ENCODE results near the gene AK8.
A peak's percentile ranks its signal among the peaks of the same experiment; 100 is the strongest.

AK8 gene

DNA sequence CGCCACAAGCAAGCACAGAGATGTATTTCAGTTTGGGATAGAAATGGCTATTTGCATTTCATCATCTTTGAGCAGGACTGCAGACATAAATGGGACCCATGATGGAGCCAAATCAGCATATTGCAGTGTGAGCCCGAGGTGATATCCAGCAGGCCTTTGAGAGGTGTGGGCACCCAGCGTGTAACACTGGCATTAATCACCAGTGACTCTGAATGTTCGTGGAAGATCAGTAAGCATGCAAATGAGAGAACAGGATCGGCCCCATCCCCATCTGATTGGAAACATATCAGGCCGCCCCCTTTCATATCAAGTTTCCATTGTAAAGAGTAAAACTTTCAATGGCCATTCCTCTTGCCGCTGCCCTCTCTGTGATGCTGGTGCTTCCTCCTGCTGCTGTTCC is 123.8 kb downstream of the AK8 start:
- TF ChIP-seq, protein P1, sequence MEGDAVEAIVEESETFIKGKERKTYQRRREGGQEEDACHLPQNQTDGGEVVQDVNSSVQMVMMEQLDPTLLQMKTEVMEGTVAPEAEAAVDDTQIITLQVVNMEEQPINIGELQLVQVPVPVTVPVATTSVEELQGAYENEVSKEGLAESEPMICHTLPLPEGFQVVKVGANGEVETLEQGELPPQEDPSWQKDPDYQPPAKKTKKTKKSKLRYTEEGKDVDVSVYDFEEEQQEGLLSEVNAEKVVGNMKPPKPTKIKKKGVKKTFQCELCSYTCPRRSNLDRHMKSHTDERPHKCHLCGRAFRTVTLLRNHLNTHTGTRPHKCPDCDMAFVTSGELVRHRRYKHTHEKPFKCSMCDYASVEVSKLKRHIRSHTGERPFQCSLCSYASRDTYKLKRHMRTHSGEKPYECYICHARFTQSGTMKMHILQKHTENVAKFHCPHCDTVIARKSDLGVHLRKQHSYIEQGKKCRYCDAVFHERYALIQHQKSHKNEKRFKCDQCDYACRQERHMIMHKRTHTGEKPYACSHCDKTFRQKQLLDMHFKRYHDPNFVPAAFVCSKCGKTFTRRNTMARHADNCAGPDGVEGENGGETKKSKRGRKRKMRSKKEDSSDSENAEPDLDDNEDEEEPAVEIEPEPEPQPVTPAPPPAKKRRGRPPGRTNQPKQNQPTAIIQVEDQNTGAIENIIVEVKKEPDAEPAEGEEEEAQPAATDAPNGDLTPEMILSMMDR (IDR thresholded peaks at IDR 0.05) = no peak
- H3K36me3 ChIP-seq (ENCODE audit: control insufficient read depth, insufficient read depth, low read length) = no peaks in the 10 kb centered on the region
- H3K27me3 ChIP-seq (ENCODE audit: control insufficient read depth, insufficient read depth, low read length) = no peaks in the 10 kb centered on the region

DNA sequence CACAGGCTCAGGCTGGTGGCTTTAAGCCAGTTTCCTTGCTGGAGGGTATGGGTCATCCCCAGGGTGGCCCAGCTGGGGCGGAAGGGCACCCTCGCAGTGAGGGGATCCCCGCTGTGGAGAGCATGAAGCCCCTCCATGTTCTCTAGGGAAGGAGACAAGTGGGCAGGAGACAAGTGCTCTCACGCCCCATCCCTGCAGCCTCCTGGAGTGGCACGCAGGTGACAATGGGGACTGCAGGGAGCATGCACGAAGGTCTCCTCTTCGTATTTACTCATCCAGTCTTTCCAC is 124.5 kb downstream of the AK8 start:
- peak overlapping the region; percentile 47 for H3K27ac ChIP-seq
- TF ChIP-seq, protein P1 (IDR thresholded peaks at IDR 0.05) = no peak

More for the DNA sequence above, 123.8 kb downstream of the AK8 start:
- Histone ChIP-seq H3K27ac (no peak overlapping the region), H3K9me3 (ENCODE audit: control insufficient read depth, low read length) (no peaks in the 10 kb centered on the region), H3K4me2 (ENCODE audit: low read length) (no peak overlapping the region), H2AFZ (no peak overlapping the region), H3K79me2 (no peaks in the 10 kb centered on the region), H3K9ac (no peak overlapping the region), H3K4me3 (ENCODE audit: low read depth, low read length) (no peak overlapping the region), H3K4me1 (peaks cover 16% of the 10 kb centered on the region)

DNA sequence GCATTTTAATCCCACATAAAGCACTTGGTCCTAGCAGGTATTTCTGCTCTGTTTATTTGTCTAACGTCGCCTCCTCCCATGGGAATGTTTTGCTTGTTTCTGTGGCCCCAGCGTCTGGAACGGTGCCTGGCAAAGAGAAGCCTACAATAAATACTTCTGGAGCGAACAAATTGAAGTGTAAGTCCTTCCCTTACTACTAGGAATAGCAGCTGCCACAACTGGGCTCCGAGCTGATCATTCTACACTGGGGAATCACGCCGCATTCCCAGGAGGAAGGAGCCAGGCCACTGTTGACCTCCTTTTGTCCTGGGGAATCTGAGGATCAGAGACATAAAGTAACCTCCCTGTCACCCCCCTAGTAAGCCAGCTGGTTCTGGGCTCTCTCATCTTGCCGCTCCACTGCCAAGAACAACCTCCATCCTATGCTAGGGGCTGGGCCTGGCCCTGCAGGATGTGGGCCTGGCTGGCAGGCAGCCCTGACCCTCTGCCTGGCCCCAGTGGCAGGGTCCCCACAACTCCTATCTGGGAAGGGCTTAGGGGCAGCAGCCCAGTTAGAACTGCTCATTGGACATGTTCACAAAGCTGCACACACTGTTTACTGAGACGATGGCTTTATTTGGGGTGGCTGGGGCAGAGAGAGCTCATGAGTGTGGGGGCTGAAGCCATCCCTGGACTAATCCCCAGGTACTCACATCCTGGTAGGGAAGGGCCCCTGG is 125.0 kb downstream of the AK8 start:
- Histone ChIP-seq H3K9ac (no peak overlapping the region), H3K9me3 (ENCODE audit: control insufficient read depth, low read length) (no peaks in the 10 kb centered on the region), H3K36me3 (ENCODE audit: control insufficient read depth, insufficient read depth, low read length) (no peaks in the 10 kb centered on the region), H3K4me1 (peaks cover 16% of the 10 kb centered on the region), H3K4me3 (ENCODE audit: low read depth, low read length) (no peak overlapping the region), H3K27me3 (ENCODE audit: control insufficient read depth, insufficient read depth, low read length) (no peaks in the 10 kb centered on the region), H3K27ac (peak overlapping the region; percentile 47), H3K4me2 (ENCODE audit: low read length) (peak overlapping the region; percentile 26), H3K79me2 (no peaks in the 10 kb centered on the region), H2AFZ (peak overlapping the region; percentile 62)
- TF ChIP-seq, protein P1 (IDR thresholded peaks at IDR 0.05) = no peak

More for the DNA sequence above, 124.5 kb downstream of the AK8 start:
- H3K79me2 ChIP-seq = no peaks in the 10 kb centered on the region
- no peak overlapping the region for H3K4me2 ChIP-seq (ENCODE audit: low read length)
- no peaks in the 10 kb centered on the region for H3K9me3 ChIP-seq (ENCODE audit: control insufficient read depth, low read length)
- H3K36me3 ChIP-seq (ENCODE audit: control insufficient read depth, insufficient read depth, low read length) = no peaks in the 10 kb centered on the region
- H3K27me3 ChIP-seq (ENCODE audit: control insufficient read depth, insufficient read depth, low read length) = no peaks in the 10 kb centered on the region
- no peak overlapping the region for H3K9ac ChIP-seq
- H3K4me1 ChIP-seq = peaks cover 16% of the 10 kb centered on the region
- H2AFZ ChIP-seq = no peak overlapping the region
- H3K4me3 ChIP-seq (ENCODE audit: low read depth, low read length) = no peak overlapping the region

DNA sequence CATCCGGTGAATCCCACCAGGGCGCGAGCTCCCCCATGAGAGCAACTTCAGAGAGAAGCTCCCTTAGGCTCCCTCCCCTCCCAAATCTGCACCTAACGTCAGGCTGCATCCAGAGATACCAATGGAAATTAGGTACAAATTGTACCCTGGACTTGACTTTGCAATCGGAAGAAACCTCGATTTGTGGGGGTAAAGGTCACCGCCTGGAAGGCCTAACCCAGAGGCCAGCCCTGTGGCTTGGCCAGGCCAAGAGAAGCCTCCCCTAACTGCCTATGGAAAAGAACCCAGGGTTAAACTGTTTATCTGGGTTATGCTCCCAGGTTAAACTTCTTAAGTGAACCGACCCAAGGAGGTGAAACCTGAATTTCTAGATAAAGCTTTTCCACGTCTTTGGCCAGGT is 127.4 kb downstream of the AK8 start:
- Histone ChIP-seq H3K9ac (no peak overlapping the region), H2AFZ (no peak overlapping the region), H3K4me3 (ENCODE audit: low read depth, low read length) (no peak overlapping the region), H3K27me3 (ENCODE audit: control insufficient read depth, insufficient read depth, low read length) (no peaks in the 10 kb centered on the region), H3K9me3 (ENCODE audit: control insufficient read depth, low read length) (no peaks in the 10 kb centered on the region), H3K27ac (no peak overlapping the region), H3K79me2 (no peaks in the 10 kb centered on the region), H3K4me1 (peaks cover 12% of the 10 kb centered on the region), H3K36me3 (ENCODE audit: control insufficient read depth, insufficient read depth, low read length) (no peaks in the 10 kb centered on the region), H3K4me2 (ENCODE audit: low read length) (no peak overlapping the region)
- TF ChIP-seq, protein P1 (IDR thresholded peaks at IDR 0.05) = no peak

DNA sequence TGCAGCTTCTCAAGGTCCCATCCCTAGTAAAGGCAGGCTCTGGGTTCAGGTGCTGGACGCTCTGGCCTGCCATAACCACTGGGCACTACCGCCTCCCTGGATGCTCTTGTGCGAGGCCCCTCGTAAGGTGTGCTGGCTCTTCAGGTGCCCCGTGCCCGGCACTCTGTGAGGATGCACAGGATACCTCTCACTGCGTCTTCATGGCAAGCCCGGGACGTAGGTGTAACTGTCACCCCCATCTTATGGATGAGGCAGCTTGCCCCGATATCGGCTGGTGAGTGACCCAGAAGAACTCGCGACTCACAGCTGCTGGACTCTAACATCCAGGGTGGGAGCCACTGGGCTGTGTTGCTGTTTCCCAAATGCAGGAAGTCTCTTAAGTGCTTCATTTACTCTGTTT is 128.8 kb downstream of the AK8 start:
- no peaks in the 10 kb centered on the region for H3K79me2 ChIP-seq
- no peak overlapping the region for H2AFZ ChIP-seq
- no peaks in the 10 kb centered on the region for H3K9me3 ChIP-seq (ENCODE audit: control insufficient read depth, low read length)
- no peaks in the 10 kb centered on the region for H3K36me3 ChIP-seq (ENCODE audit: control insufficient read depth, insufficient read depth, low read length)
- H3K27me3 ChIP-seq (ENCODE audit: control insufficient read depth, insufficient read depth, low read length) = no peaks in the 10 kb centered on the region
- H3K4me1 ChIP-seq = peaks cover 6% of the 10 kb centered on the region
- no peak overlapping the region for H3K4me2 ChIP-seq (ENCODE audit: low read length)
- no peak overlapping the region for H3K9ac ChIP-seq
- no peak overlapping the region for H3K27ac ChIP-seq
- TF ChIP-seq, protein P1 (IDR thresholded peaks at IDR 0.05) = no peak
- no peak overlapping the region for H3K4me3 ChIP-seq (ENCODE audit: low read depth, low read length)

Data from parathyroid adenoma (tissue), 2 donors.